Spleen (tissue), 7 donors: ENCODE data around the gene TNFRSF25.

ENCODE experiments used
- CTCF ChIP-seq, 11 experiments: fragments of 200-600 bp in 7 of 11; fragments of 450-650 bp in 4 of 11; sonication (generic) in 4 of 11; IDR thresholded peaks in 8 of 11; conservative IDR thresholded peaks in 3 of 11; 1 replicate in 7 of 11; 2 replicates in 4 of 11; pipeline versions ENCODE4 v1.4.0 to v1.8.0; 2016 to 2021; ENCODE audit warnings: antibody characterized with exemption in 11 of 11, inconsistent platforms in 4 of 11, mild to moderate bottlenecking in 1 of 11
- POLR2A ChIP-seq, 3 donors: fragments of 450-650 bp; IDR thresholded peaks; one replicate each; pipeline ENCODE4 v1.5.1; 2017; ENCODE audit warnings: antibody characterized with exemption in 3 of 3, mild to moderate bottlenecking in 1 of 3
- donor health status: DM: no; HTN: no; CAD: no; lungs with moderate emphysema.
- donor health status: DM: no; HTN: no; CAD: no.
- donor health status: DM: no; HTN: no; CAD: no.

GRCh38 chr1:6498576-6499111 lies 32.7 kb upstream of the TNFRSF25 start:
- TF ChIP-seq POLR2A (IDR thresholded peaks at IDR 0.05) (no peak), CTCF (IDR thresholded peaks at IDR 0.05 in 8 of 11, conservative IDR thresholded peaks at IDR 0.05 in 3 of 11) (no peak)
